ENCODE measurements around the gene EFNA4.

The EFNA4 gene

DNA sequence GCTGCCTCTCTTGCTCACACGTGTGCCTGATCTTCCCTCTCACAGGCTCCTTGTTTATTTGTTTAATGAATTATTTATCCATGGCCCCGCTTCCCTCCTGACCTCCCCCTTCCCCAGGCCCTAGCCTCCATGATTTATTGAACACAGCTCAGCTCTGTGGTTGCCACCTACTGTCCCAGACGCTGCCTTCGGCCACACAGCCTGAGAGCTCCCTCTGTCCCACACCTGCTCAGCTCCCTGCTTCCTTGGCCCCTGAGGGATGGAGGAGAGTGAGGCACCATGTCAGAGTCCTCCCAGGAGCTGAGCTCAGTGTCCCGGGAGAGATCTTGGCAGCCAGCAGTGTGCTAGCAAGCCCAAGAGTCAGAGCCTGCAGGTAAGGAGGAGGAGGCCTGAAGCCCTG lies 12.0 kb downstream of the EFNA4 start:
- DNase-seq = no peak

DNA sequence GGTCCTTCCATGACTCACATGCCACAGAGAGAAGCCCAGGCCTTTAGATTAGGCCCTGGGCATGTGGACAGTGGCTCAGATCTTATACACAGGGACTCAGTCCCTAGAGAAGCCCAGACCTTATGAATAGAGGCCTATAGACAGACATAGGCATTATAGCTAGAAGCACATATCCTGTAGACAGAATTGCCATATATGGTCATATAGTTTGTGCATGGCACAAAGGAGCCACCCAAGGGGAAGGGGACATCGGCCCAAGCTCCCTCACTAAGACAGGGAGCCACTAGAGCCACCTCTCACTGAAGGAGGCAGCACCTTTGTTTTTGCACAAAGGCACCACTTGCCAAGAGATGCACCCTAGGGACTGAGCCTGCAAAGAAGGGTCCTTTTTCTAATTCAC lies 12.8 kb downstream of the EFNA4 start:
- DNase-seq = no peak

DNA sequence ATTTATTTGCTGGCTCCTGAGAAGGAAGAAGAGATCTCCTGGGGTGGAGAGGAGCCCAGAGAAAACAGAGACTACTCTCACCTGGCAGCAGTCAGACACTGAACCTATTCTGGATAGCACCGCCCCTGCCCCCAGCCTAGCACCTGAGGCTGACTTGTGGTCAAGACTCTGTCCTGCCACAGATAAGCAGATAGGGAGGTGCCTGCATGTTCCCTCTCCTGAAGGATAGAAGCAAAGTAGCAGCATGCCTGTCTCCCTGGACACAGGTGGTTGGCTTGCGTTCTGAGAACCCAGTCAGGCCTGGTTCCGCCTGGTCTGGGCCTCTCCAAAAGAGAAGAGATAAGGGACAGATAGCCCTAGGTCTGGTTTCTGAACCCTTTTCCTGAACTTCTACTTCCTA lies 13.8 kb downstream of the EFNA4 start:
- no peak for DNase-seq

DNA sequence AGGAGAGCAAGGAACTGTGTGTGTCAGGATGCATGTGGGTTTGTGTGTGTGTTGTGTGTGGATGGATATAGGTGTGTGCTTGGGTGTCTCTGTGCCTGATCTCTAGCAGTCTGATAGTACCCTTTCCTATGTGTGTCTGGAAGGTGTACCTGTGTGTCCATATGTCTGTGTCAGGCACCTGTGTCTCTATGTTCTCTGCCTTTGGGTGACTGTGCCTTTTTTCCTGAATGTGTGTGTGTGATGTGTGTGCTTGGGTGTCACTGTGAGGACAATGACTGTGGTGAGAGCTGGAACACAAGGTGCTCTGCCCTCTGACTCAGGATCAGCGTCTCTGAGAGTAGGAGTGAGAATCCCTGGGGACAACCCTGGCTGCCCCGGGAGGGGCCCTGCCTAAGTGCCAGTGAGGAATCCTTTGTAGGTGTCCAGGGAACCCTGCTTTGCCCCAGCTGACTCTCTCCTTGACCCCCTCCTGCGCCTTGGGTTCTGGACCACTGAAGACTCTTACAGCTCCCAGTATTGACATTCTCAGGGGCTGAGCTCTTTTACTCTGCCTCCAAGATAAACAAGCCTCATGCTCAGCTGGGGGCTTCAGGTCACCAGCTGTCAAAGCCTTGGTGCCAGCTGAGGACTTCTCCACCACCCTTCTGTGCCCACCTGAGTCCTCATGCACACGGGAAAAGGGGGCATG lies 14.4 kb downstream of the EFNA4 start:
- no peak for DNase-seq

DNA sequence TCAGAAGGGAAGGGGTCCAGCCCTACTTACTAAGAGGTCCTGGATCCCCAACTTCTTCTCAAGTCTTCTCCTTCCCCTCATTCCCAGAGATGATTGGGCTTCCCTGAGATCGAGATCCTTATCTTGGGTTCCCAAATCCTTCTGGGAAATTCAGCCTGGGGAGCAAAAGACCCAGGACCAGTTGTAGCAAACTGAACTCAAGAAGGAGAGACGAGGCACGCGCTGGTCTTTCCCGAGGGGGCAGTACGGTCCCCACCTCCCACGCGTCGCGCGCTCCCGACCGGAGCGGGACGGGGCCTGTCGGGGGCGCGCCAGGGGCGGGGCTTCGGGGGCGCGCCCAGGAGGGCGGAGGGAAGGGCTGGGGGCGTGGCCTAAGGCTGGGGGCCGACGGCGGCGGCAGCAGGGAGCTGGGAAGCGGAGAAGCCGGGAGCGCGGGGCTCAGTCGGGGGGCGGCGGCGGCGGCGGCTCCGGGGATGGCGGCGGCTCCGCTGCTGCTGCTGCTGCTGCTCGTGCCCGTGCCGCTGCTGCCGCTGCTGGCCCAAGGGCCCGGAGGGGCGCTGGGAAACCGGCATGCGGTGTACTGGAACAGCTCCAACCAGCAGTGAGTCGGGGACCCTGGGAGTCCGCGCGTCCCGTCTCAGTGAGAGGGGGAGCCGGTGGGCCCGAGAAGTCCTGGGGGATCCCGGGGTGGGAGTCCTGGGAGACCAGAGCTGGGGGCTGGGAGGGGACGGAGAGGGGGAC lies 15.1 kb downstream of the EFNA4 start, which contains the start of gene EFNA3:
Gene EFNA3, plus strand, starts transcription at position 369 of the 741 bp plus-strand sequence. Its CDS starts 105 bp downstream, at position 474.
- DNase-seq = peak; percentile 50 to 51

DNA sequence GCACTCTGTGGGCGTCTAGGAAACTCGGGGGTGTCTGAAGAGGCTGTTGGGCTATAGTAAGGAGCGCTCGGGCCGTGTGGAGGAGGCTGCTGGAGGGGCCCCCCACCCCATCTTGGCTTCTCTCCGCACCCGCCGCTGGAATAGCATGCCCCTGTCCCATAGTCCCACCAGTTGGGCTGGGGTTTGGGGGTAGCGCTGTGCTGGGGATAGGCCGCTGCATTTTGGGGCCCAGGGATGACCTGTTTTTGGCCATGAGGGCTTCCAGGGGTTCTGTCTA lies 15.6 kb downstream of the EFNA4 start:
- DNase-seq = no peak

DNA sequence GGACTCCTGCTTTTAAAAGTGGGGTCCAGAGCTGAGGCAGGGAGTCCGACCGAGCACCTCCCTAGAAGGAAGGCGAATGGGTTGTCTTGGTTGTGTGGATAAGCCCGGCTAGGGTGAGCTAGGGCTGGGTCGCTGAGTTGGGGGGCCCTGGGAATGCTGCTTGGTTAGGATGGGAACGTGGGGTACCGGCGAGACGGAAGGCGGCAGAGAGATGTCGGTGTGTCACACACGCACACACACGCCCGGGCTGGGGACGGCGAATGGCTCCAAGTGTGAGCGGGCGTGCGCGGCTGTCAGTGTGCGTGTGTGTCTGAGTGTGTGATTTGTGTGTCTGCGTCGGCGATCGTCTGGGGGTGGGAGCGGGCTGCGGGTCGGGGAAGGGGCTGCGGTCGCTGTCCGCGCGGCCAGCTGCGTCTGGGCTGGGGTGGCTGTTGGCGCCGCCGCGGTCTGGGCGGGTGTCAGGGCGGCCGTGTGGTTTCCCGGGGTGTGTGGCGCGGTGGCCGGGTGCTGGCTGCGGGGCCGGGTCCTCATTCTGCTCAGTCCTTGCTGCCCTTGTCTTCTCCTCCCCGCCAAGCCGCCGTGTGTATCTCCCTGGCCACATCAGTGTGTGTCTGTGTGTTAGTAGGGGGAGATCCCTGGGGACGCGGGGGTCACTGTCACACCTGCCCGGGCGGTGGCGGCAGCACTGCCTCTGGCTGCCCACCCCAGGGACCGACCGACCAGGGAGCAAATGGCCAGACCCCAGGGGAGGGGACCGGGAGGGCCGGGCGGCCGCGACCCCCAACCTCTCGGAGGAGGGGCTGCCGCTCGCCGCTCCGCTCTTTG lies 16.2 kb downstream of the EFNA4 start:
- DNase-seq = no peak

DNA sequence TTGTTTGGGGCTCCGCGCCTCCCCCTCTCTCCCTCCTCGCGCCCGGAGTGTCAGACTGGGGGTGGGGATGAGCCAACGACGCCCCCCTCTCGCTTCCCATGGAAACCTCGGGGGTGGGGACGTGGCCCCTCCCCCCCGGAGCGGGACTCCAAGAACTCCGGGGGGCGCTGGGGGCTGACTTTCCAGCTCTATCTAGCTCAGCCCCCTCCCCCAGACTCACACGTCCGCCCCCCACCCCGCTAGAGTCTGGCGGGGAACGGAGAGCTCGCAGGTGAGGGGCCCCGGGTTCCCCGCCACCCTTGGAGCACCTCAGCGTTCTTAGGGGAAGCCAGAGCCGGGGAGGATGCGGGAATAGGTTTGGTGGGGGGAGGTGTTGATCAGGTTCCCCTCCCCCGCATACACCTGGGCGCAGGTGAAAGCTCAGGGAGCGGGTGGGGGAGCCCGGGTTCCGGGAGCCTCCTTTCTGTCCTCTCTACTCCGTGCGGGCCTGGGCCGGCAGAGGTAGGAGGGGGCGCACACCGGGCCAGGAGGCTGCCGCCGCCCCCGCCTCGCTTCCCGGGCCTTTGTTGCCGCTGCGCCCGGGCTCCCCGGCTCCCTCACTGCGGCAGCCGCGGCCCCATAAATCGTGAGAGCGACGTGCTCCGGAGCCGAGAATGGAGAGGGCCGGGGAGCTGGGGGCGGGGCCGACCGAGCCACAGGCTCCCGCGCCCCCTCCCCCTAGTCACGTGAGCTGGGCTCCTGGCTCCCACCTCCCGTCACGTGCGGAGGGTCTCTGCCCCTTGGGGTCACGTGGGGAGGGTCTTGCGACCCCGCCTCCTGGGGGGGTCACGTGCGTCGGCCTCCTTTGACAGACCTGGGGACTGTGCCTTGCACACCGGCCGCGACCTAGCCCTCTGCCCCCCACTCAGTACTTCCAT lies 17.0 kb downstream of the EFNA4 start:
- no peak for DNase-seq

DNA sequence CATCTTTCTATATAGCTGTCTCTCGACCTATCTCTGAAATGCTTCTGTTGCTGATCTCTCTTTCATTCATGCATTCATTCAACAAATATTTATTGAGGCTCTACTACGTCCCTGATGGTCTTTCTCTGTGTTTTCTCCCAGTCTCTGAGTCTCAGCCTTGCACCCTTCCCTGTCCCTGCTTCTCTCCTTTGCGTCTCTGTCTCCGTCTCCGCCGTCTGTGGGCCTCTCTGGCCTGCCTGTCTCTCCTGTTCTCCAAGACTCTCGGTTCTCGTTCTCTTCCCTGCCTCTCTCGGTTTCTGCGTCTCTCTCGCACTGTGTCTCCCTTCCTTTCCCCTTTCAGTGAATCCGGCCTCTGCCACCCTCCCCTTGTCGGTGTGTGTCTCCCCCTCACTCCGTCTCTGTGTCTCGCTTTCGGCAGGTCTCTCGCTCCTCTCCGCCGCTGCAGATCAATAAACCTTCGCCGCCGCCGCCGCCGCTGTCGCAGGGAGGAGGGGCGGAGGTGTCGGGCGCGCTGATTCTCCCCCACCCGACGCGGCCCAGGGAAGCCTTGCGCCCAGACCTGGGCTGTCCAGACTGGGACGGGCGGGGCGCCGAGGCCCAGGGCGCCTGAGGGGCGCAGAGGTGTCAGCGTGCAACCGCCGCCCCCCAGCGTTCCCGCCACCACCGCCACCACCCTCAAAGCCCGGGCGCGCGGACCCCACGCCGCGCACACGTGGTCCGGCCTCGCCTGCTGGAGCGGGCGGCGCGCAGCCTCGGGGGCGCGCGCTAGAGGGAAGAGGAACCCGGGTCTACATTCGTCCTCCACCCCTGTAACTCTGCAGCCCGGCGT lies 18.1 kb downstream of the EFNA4 start:
- DNase-seq = no peak

DNA sequence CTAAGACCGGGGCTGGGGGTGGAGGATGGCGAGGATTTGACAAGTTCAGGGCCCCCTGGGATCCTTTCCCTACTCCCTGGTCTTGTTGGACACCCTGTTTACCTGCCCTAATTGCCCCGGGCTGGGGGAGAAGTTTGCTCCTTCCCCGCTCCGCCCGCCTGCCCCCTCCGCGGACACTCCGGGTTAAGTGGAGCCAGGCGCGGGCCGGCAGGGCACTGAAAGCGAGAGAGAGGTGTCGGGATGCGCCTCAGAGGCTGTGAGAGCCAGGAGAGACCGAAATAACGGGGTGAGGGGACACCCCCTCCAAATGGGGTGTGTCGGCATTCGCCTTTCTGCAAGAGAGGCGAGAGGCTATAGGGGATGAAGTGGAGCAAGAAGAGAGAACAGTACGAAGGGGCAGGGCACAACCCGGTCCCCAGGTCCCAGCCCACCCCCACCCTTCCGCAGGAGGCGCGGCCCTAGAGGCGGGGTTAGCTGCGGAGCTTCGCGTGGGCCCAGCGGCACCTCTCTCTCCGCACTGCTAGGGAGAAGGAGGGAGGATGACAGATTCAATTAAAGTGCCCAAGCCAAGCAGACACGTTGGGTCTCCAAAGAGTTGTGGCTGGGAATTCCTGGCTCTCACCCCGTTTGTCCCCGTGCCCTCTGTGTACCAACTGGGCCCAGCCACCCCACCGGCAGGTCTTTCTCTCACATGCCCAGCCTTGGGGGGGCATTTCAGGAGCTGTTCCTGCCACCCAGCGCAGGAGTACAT lies 18.9 kb downstream of the EFNA4 start:
- no peak for DNase-seq

DNA sequence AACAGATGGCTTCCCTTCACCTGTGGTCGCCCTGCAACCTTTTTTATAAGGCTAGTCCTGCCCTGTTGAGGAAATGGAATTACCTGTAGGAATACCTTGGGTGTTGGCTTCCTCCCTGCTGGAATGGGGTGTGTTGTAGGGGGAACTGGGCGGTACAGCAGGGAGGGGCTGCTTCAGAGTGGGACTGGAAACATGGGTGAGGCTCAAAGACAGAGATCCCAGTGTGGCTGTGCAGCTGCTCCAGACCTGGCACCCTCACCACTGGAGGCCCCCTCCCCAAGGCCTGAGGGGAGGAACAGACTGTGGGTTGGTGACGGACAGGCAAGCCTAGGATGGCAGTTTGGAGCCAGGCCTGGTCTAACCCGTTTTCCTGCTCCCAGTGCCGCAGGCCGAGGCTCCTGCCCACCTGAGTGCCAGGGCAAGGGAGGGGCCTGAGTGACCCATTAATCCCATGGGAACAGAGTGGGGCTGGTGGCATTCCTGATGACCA lies 19.6 kb downstream of the EFNA4 start:
- no peak for DNase-seq

DNA sequence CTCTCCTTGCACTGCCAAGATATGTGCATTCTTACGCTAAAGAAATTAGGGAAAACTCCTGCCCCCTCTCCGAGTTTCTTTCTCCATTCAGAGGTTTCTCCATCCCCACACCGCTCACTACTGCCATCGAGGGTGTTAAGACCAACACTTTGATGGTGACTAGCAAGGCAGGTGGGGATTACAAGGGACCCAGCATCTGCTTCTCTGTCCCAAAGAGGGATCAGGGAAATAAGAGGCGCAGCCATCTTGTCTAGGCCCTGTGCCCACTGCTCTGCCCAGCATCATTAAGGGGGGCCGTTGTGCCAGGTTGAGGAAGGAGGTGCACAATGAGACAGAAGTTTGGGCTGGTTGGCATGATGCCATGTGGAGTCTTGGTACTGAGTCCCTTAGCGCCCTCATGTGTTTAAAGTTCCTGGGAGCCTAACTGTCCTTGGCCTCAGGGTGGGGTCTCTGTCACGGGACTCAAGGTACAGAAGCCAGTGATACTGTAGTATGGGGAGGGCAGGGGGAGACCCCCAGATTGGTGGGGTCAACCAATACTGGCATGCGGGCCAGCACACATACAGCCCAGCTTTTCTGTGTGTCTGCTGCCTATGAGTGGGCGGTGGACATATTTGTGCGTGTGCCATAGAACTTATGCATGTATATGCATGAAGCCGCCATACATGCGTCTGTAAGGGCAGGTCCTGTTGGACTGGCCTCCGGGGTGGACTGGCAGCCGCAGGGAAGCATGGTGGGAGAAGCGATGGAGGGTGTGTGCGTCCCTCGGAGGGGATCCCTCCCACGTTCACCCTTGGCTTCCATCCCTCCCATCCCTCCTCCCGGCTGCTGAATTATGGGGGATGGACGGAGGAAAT lies 20.6 kb downstream of the EFNA4 start:
- DNase-seq = no peak

DNA sequence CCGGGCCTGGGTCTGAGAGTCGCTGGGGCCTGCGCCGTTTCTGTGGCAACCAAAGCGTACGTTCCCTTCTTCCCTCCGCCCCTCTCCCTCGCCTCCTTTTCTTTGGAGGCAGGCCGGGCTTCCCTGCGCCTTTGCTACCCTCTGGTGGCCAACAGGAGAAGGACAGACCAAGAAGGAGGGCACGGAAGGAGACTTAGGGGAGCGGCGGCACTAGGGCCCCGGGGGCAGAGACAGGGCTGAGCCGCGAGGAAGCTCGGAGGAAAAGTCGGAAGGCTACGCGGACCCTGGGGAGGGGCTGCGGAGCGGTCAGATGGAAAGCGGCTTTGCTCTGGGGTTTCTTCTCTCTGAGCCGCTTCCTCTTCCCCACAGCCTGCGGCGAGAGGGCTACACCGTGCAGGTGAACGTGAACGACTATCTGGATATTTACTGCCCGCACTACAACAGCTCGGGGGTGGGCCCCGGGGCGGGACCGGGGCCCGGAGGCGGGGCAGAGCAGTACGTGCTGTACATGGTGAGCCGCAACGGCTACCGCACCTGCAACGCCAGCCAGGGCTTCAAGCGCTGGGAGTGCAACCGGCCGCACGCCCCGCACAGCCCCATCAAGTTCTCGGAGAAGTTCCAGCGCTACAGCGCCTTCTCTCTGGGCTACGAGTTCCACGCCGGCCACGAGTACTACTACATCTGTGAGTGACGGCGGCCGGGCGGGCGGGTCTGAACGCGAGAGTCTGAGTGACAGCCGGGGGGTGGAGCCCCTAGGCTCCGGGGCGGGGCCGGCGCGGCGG lies 21.4 kb downstream of the EFNA4 start:
- DNase-seq = peak; percentile 88

DNA sequence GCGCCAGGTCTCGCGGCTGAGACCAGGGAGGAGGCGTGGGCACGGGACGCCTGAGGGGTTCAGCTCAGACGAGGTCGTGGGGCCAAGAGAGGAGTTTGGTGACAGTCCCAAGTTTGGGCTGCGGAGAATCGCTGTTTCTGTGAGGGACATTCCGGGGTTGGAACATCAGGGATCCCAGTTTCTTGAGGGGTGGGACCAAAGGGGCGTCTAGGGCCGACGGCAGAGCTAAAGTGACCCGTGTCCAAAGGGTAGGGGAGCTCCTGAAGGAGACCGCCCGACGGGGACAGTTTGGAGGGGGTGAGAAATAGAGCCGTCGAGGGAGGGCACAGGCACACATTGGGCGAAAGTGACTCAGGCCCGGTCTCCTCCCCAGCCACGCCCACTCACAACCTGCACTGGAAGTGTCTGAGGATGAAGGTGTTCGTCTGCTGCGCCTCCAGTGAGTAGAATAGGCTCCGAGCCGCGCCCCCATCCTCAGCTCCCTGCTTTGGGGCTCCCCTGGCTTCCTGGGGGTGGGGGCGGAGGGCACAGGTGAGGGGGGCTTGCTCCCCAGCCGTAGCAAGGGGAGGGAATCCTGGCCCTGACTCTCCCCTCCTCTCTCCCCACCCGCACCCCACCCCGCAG lies 22.1 kb downstream of the EFNA4 start:
- DNase-seq = peak; percentile 81 to 86

DNA sequence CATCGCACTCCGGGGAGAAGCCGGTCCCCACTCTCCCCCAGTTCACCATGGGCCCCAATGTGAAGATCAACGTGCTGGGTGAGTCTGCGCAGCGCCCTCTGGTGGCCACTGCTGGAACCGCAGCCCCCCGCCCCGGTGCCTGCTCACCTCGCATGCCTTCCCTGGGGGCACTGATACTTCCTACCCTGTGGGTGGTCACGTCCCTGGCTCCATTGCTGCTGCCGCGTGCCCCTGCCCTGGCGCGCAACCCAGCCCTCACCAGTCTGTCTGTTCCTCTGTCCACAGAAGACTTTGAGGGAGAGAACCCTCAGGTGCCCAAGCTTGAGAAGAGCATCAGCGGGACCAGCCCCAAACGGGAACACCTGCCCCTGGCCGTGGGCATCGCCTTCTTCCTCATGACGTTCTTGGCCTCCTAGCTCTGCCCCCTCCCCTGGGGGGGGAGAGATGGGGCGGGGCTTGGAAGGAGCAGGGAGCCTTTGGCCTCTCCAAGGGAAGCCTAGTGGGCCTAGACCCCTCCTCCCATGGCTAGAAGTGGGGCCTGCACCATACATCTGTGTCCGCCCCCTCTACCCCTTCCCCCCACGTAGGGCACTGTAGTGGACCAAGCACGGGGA lies 22.7 kb downstream of the EFNA4 start:
- peak; percentile 68 to 76 for DNase-seq

DNA sequence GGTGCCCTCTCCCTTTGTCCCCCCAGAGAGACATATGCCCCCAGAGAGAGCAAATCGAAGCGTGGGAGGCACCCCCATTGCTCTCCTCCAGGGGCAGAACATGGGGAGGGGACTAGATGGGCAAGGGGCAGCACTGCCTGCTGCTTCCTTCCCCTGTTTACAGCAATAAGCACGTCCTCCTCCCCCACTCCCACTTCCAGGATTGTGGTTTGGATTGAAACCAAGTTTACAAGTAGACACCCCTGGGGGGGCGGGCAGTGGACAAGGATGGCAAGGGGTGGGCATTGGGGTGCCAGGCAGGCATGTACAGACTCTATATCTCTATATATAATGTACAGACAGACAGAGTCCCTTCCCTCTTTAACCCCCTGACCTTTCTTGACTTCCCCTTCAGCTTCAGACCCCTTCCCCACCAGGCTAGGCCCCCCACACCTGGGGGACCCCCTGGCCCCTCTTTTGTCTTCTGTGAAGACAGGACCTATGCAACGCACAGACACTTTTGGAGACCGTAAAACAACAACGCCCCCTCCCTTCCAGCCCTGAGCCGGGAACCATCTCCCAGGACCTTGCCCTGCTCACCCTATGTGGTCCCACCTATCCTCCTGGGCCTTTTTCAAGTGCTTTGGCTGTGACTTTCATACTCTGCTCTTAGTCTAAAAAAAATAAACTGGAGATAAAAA lies 23.5 kb downstream of the EFNA4 start:
- DNase-seq = no peak

Measured in activated CD4-positive, alpha-beta T cell treated with anti-CD3 and anti-CD28 coated beads, Interleukin-2, amount 50 U/mL, for 4 hours (primary cell).